ENCODE results near the gene POLR3B. TPM values are rescaled to one million over a fixed set of nuclear protein-coding genes. Genes with fewer than 3 reads are reported as not detected.

The POLR3B gene
- total RNA-seq, 4 donors from 2014 or later = 5.6 to 8.4 (median 7.7) TPM

GRCh38 chr12:106409878-106410277 lies 52.3 kb downstream of the POLR3B start:
- Histone ChIP-seq H3K36me3 (peaks cover 0 to 14% (median 0%) of the 10 kb centered on the region in 4 donors), H3K27ac (no peak overlapping the region), H3K4me3 (no peak overlapping the region), H3K27me3 (no peaks in the 10 kb centered on the region), H3K9me3 (no peaks in the 10 kb centered on the region), H3K4me1 (no peaks in the 10 kb centered on the region)
- TF ChIP-seq EP300 (IDR thresholded peaks at IDR 0.05; ENCODE audit: low read depth) (no peak), POLR2AphosphoS5 (IDR thresholded peaks at IDR 0.05) (no peak)
- 73 to 79% methylated on average over 2 of the region's 2 CpGs for WGBS, 2 donors (ENCODE audit: low coverage in 1 of 2)
- in situ Hi-C loops (cut with MboI; ENCODE audit: low pct_ligation_motif_present in 1 of 4, low pct_unique_long_range_greater_than_20kb in 1 of 4, low sequenced_read_pairs in 3 of 4) = no loop called here
- intact Hi-C loops (cut with DNase I; ENCODE audit: low total_unique reads) = no loop called here
- DNase-seq = no peak

GRCh38 chr12:106412563-106412962 lies 55.0 kb downstream of the POLR3B start:
- H3K36me3 ChIP-seq = peaks cover 0 to 14% (median 0%) of the 10 kb centered on the region in 4 donors
- 94 to 100% methylated on average over 1 of the region's 1 CpG for whole genome bisulfite sequencing, 2 donors (ENCODE audit: low coverage in 1 of 2)
- in situ Hi-C loops (cut with MboI; ENCODE audit: low pct_ligation_motif_present in 1 of 4, low pct_unique_long_range_greater_than_20kb in 1 of 4, low sequenced_read_pairs in 3 of 4) = no loop called here
- H3K4me3 ChIP-seq = no peak overlapping the region
- H3K4me1 ChIP-seq = no peaks in the 10 kb centered on the region
- no peaks in the 10 kb centered on the region for H3K27me3 ChIP-seq
- intact Hi-C loops (cut with DNase I; ENCODE audit: low total_unique reads) = no loop called here
- TF ChIP-seq CTCF (IDR thresholded peaks at IDR 0.05) = no peak
- TF ChIP-seq EP300 (IDR thresholded peaks at IDR 0.05; ENCODE audit: low read depth) = no peak
- TF ChIP-seq POLR2A (IDR thresholded peaks at IDR 0.05) = no peak
- no peak for TF ChIP-seq POLR2AphosphoS5 (IDR thresholded peaks at IDR 0.05)
- no peak for DNase-seq
- no peaks in the 10 kb centered on the region for H3K9me3 ChIP-seq
- H3K27ac ChIP-seq = no peak overlapping the region

GRCh38 chr12:106415134-106415533 lies 57.6 kb downstream of the POLR3B start:
- peaks cover 0 to 14% (median 0%) of the 10 kb centered on the region in 4 donors for H3K36me3 ChIP-seq
- TF ChIP-seq POLR2AphosphoS5 (IDR thresholded peaks at IDR 0.05) = no peak
- no peak for TF ChIP-seq CTCF (IDR thresholded peaks at IDR 0.05)
- no peak for TF ChIP-seq EP300 (IDR thresholded peaks at IDR 0.05; ENCODE audit: low read depth)
- no peak for TF ChIP-seq POLR2A (IDR thresholded peaks at IDR 0.05)
- no peaks in the 10 kb centered on the region for H3K9me3 ChIP-seq
- H3K4me3 ChIP-seq = no peak overlapping the region
- no peaks in the 10 kb centered on the region for H3K4me1 ChIP-seq
- no peak overlapping the region for H3K27ac ChIP-seq
- in situ Hi-C loops (cut with MboI; ENCODE audit: low pct_ligation_motif_present in 1 of 4, low pct_unique_long_range_greater_than_20kb in 1 of 4, low sequenced_read_pairs in 3 of 4) = no loop called here
- intact Hi-C loops (cut with DNase I; ENCODE audit: low total_unique reads) = no loop called here
- no peaks in the 10 kb centered on the region for H3K27me3 ChIP-seq
- DNase-seq = no peak

- peaks cover 0 to 14% (median 0%) of the 10 kb centered on the region in 4 donors for H3K36me3 ChIP-seq
- intact Hi-C loops (cut with DNase I; ENCODE audit: low total_unique reads) = no loop called here
- H3K27me3 ChIP-seq = no peaks in the 10 kb centered on the region
- no peak for DNase-seq
- no peak overlapping the region for H3K4me3 ChIP-seq
- 86 to 92% methylated on average over 1 to 2 of the region's 2 CpGs for WGBS, 2 donors (ENCODE audit: low coverage in 1 of 2)
- in situ Hi-C loops (cut with MboI; ENCODE audit: low pct_ligation_motif_present in 1 of 4, low pct_unique_long_range_greater_than_20kb in 1 of 4, low sequenced_read_pairs in 3 of 4) = no loop called here
- H3K27ac ChIP-seq = no peak overlapping the region
- TF ChIP-seq CTCF (IDR thresholded peaks at IDR 0.05) = no peak
- TF ChIP-seq EP300 (IDR thresholded peaks at IDR 0.05; ENCODE audit: low read depth) = no peak
- TF ChIP-seq POLR2AphosphoS5 (IDR thresholded peaks at IDR 0.05) = no peak
- TF ChIP-seq POLR2A (IDR thresholded peaks at IDR 0.05) = no peak
- no peaks in the 10 kb centered on the region for H3K9me3 ChIP-seq
- H3K4me1 ChIP-seq = no peaks in the 10 kb centered on the region
These were observed 58.7 kb downstream of the POLR3B start for GRCh38 chr12:106416273-106416672.

All from transverse colon (tissue), 4 donors.